Left ventricle myocardium superior (tissue), 1 donor: ENCODE measurements around the gene XRCC3. TPM values are rescaled to one million over a fixed set of nuclear protein-coding genes. Genes with fewer than 3 reads are reported as not detected.
"Not testable (repeated sequence)": the region's sequence is repeated elsewhere in the genome, so short reads cannot be mapped to it uniquely, and the experiment has no call there.

Experiments
- ATAC-seq: fragments of 200-7000 bp; cut with Tn5 transposase; one replicate; pipeline ENCODE4 v1.9.1; 2020; ENCODE audit warnings: mild to moderate bottlenecking, moderate library complexity
- DNase-seq: peaks from one replicate; pipeline ENCODE4 v3.0.0-alpha.2; 2020
- intact Hi-C: fragments of 100-400 bp; cut with micrococcal nuclease; formaldehyde crosslinking; loops from one replicate; pipeline ENCODE4 v1.11.0; 2022
- total RNA-seq: library from RNA; stranded (reverse); fragmentation: NEBNext Ultra II Directional; extraction: Animal tissue kit (Norgen Biotek cat#: 25700); gene quantifications from one replicate; pipeline ENCODE4 v1.2.1, GENCODE V29; 2021
- donor health status: DM: no; HTN: yes; CAD: no; lungs with severe emphysema.

The XRCC3 gene
- total RNA-seq, 1 donor from 2014 or later, result 2.7 TPM

DNA sequence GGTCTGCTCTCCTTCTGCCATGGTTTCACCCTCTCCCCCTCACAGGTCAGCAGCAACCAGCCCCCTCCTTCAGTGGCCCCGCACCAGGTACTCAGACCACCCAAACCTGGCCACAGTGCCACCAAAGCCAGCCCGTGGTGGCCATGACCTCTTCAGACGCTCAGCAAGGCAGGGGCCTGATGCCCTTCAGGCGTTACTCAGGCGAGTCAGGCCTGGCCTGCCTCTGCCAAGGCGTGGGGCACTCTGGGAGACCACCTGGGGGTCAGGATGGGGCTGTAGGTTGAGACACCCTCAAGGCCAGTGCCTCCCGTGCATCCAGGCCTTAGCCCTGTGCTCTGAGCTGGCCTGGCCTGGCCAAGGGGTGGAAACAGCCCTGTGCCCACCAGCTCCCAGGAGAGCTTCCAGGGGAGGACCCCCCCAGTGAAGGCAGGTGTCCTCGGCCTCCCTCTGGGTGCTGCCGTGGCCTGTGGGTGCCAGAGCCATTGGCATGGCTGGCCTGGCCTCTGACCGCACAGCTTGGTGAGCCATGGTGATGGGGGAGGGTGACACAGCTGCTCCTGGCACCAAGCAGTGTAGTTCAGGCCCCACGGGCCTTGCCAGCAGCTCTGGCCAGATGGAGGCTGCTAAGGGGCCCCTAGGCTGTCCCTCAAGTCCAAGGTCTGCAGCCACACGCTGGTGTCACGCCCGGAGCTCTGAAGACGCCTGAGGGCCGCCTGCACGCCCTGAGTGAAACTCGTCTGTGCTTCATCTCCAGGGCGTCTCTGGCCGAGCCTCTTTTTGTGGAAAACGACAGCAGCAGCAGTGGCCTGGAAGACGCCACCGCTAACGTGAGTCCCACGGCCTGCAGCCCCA is 15.1 kb downstream of the XRCC3 start:
- intact Hi-C loops, result no loop called here
- DNase-seq, result peak; percentile 68
- peak; percentile 49 for ATAC-seq

DNA sequence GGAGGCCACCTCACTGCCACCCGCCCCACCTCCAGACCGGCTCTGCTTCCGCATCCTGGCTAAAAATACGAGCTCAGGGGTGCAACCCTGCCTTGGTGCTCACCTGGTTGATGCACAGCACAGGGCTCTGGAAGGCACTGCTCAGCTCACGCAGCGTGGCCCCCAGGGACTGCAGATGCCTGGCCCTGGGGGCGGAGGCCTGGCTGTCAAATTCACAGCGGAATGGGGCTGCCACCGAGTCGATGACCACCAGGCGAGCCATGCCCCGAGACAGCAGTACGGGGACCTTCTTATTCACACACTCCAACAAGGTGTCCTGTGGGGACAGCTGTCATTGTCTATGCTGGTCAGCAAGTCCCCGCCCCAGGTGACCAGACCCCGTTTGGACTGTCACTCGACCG is 16.0 kb downstream of the XRCC3 start:
- ATAC-seq (no peak), DNase-seq (no peak)
- intact Hi-C loops, result no loop called here

DNA sequence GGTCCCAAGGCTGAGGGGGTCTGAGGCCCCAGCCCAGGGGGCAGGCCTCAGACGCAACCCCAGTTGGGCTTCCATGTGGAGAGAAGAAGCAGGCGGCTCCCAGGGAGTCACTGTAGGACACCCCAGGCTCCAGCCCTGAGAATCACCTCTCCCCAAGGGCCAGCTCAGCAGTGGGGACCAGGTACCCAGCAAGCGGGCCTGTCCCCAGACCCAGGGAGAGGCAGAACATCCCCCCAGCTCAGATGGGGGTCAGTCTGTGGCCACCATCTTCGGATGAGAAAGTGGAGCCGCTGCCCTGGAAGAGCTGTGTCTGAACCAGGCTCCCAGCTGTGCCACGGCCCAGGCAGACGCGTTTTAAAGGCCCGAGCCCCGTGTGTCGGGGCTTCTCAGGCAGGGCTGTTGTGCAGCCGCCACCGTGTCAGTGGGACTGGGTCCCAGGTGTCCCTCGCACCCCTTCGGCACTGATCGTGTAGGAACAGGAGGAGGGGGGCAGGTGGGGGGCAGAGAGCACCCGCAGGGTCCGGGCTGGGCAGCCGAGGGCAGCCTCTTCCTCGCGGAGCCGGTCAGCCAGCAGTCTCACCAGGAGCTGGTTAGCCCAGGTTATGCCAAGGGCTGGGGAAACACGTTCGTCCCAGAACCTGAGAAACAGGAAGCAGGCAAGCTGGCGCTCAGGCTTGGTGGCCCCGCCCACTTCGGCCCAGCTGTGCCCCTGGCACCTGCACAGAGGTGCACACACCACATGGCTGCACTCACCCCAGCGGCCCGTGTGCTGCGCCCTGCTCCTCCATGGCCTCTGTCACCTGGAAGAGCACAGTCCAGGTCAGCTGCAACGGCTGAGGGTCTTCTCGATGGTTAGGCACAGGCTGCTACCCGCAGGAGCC is 16.6 kb downstream of the XRCC3 start:
- no peak for ATAC-seq

DNA sequence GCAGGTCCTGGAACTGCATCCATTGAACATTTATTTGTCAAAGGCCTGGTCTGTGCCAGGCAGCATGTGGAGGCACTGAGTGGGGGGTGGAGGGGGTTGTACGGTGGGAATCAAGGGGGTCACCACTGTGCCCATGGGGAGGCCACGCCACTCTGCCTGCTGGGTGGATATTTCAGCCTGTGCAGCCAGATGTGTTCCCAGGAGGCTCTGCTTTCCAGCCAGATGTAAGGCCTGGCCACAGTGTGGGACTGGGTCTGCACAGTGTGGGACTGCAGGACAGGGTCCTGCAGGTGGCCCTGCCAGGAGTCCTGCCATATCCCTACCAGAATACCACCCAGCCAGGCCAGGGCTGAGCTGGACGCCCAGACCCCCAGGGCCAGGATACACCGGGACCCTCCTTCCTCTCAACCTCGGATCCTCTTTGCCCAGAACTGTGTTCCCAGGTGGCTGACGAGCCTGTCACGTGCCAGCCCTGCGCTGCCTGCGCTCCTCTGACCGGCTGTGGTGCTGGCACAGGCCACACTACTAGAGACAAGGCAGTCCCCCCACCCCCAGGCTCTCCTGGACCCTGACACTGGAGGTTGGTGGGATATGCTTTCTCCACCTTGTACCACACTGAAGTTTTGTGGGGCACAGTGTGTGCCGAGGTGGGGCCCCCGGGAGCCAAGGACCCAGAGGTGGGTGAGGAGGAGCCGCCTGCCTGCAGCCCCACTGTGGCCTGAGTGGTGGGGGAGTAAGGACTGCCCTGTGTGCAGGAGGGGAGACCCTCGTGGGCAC is 17.5 kb downstream of the XRCC3 start:
- DNase-seq, result no peak
- intact Hi-C loops, result no loop called here

More for the DNA sequence above, 16.6 kb downstream of the XRCC3 start:
- intact Hi-C loops, result no loop called here
- DNase-seq, result no peak

DNA sequence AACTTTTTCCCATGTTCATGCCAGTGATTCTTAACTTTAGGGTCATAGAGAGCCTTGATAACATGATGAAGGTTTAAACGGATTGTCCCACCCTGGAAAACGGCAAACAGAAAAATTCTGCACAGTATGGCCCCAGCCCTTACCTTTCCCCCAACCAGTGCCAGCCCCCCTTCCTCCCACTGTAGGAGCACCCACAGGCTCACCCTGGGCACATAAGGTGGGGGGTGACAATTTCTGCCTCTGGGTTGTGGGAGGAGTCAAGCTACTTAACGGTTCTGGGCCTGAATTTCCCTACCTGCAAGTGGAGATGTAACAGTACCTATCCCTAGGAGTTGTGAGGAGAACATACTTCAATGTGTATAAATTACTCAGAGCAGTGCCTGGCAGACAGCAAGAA is 18.0 kb downstream of the XRCC3 start:
- intact Hi-C loops, result no loop called here
- no peak for DNase-seq

More for the DNA sequence above, 17.5 kb downstream of the XRCC3 start:
- no peak for ATAC-seq

DNA sequence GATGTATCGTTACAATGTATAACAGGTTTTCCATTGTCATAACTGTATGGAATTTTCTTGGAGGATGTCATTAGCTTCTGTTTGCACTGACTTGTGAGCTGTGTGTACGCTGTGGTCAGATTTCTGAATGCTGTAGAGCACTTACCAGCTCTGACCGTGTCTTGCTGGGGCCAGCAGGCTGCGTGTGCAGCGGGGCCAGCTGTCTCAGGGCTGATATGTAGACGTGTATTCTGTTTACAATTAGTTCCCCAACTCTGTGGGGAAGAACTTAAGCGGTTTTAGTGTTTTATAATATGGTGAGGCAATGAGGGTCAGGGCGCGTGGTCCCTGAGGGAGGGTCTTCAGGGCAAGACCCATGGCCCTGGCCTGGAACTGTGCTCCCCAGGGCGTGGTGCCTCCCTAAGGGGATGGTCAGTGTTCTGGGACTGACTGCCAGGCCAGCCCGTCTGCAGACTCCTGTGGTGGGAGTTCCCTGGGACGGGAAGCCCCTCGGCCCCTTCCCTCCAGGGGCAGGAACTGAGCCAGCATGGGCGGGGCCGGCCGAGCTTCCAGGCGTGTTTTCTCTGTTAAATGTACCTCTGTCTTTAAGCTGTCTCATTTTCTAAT is 18.7 kb downstream of the XRCC3 start:
- DNase-seq (peak; percentile 80), ATAC-seq (peak; percentile 61)
- intact Hi-C loops, result no loop called here

More for the DNA sequence above, 18.0 kb downstream of the XRCC3 start:
- no peak for ATAC-seq

DNA sequence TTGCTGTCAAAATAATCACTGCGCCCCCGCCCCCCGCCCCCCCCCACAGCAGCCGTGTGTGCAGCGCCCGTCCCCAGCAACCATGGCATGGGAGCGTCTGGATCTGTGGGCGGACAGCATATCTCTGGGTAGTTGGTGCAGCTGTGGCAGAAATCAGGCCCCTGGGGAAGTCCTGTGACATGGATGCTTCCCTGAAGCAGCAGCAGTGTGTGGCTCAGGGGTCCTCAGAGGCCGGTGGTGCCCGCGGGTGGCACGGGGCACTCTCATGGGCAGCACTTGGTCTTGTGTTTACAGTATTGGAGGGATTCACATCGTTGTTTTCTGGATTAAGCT is 19.2 kb downstream of the XRCC3 start:
- DNase-seq (no peak), ATAC-seq (no peak)
- intact Hi-C loops, result no loop called here

DNA sequence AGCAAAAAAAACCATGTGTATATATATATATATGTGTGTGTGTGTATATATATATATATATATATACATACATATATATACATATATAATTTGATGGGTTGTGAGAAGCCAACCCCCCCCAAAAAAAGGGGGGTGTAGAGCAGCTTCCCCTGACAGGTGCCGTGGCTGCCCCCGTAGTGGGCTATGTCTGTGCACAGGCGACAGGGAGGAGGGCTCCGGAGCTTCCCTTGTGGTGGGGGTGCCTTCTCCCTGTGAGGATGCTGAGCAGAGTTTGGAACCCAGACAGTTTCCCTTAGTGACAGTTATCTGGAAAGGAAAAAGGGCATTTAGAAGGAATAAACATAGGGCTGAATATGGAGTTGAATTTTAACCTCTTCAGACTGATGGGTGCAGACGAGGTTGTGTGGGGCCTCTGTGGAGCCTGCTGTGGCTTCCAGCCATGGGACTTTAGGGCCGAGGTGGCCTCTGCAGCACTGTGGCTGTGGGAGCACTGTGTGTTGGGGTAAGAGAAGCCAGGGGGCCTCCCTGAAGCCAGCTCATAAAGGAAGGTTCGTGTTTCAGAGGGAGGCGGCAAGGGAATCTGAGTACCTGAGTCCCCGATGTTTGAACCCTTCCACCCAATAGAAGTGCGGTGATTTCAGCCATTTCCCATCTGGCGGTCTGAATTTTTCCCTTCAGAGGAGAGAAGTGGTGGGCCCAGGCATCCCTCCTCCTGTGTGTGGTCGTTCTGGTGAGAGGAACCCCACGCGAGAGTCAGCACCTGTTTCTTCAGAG is 19.8 kb downstream of the XRCC3 start:
- intact Hi-C loops, result no loop called here
- ATAC-seq (no peak), DNase-seq (no peak)

DNA sequence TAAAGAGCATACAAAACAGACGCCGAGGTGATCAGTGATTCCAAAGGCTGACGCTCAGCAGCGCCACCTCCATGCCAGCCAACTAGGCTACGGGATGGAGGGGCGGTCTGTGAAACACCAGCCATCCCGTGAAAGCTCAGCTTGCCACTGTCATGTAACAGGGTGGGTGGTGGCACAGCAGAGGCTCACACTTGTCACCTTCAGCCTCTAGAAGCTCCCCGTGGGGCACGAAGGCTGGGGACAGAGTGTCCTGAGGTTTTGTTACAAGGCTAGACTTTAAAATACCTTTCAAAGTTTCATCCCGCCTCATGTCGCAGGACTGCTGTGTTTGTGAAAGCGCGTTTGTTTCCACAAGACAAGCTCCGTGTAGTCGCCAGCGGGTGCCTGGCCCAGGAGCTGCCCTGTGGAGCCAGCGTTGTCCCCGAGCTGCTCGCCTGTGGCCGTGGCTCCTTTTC is 20.7 kb downstream of the XRCC3 start:
- ATAC-seq (no peak), DNase-seq (no peak)
- intact Hi-C loops, result no loop called here

DNA sequence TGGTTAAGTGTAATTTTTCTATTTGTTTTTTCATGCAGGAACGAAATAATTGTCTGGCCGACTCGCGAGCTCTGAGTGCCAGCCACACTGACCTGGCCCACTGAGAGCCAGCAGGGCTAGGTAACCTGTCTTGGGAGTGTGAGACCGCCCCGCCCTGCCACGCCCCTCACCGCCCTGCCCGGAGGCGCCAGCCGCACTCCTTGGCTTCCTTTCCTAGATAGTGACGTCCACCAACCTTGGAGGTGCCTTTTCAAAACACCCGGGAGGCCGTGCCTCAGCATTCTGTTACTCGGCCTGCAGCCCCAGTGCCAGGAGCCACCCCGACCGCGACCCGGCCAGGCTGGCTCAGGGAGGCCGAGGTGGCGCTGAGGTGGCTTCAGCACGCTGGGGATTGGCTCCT is 21.7 kb downstream of the XRCC3 start:
- ATAC-seq (no peak), DNase-seq (no peak)
- intact Hi-C loops, result no loop called here

DNA sequence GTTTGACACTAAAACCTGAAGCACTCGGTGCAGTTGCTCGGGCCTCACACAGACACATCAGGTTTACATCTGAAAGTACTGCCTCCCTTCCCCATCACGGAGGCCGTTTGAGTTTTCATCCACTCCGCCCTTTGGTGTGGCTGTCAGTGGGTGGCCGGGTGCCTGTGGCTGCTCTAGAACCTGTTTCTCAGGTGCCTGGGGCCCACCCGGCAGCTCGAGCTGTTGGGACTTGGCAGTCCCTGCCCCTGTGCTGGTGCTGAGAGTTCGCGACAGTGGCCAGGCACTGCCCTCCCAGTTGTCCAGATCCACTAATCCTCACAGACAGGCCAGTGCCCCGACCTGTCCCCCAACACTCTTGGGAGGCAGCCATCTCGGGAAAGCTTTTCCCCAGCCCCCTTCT is 22.4 kb downstream of the XRCC3 start:
- intact Hi-C loops, result no loop called here
- DNase-seq (no peak), ATAC-seq (no peak)

DNA sequence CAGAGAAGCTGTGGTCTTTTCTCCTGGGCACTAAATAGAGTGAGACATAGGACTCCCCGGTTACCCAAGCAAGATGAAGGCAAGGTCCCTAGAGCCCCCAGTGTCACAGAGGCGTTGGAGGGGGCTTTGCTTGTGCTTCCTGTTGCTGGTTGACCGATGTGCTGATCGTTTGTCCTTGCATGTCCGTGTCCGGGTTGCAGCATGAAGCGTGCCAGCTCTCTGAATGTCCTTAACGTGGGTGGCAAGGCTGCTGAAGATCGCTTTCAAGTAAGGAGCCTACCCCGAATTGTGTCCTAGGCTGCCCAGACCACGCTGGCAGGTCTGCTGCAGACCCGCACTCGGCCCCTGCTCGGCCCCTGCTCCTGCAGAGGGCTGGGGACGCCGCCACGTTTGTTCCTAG is 23.1 kb downstream of the XRCC3 start:
- intact Hi-C loops, result no loop called here

DNA sequence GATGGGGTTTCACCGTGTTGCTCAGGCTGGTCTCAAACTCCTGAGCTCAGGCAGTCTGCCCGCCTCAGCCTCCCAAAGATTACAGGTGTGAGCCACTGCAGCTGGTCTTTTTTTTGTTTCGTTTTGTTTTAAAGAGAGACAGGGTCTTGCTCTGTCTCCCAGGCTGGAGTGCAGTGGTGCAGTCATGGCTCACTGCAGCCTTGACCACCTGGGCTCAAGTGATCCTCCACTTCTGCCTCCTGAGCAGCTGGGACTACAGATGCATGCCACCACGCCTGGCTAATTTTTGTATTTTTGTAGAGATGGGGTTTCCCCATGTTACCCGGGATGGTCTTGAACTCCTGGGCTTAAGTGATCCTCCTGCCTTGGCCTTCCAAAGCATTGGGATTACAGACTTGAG is 23.6 kb downstream of the XRCC3 start:
- ATAC-seq, intact Hi-C loops, DNase-seq: not testable (repeated sequence)

More for the DNA sequence above, 23.1 kb downstream of the XRCC3 start:
- ATAC-seq (no peak), DNase-seq (no peak)

DNA sequence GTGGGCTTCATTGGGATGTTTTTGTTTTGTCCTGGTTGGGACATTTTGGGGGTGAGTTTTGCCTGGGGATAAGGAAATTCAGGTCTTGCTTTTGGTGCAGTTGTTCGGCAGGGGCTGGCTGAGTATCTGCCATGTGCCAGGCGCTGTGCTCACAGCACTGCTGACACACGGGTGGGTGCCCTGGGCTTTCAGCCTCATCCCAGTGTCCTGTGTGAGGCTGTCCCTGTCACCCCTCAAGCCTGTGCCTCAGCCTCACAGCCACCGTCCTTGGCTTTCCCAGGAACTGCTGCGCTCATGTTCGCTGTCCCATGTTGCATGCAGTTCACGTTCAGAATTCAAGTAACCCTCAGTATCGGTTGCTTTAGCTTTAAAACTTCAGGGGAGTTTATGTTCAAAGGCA is 24.9 kb downstream of the XRCC3 start:
- DNase-seq, result no peak
- intact Hi-C loops, result no loop called here
- ATAC-seq, result no peak

DNA sequence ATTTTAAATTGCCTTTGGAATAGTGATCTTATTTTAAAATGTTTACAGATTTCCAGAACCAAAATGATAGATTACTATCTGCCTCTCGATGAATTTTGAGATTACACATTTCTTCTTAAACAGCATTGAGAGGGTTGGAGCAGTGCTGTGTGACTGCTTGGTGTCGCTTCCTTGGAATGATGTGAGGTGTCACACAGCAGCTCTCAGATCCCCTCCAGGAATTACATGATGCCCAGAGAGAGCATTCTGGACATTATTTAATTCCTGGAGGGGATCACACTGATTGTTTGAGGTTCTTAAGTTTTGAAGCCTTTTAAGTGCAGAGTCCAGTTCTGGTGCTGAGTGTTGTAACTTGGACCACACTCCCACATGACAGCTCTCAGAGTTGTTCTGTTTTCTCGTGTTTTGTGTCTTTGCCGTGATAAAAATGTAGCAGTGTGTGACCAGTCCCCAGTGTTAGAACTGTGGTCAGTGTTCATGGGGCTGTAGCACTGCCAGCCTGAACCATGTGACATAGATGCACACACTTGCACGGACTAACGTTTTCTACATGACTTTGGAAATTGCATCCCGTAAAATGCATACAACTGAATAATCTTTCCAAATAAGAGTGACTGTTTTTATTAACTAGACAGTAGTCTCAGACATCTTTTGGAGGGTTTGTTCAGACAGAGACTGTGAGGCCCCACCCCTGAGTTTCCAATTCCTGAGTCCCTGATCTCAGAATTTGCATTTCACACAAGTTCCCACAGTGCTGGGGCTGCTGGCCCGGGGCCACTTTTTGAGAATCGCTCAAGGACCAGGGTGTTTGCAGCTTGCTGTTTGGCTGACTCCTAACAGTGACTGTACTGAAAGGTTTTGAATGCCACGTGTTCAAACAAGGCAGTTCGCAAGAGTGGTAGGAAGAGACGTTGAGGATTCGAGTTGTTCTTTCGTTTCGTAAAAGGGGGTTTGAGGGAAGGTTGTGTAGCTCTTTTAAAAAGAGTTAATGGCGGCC is 26.0 kb downstream of the XRCC3 start:
- peak; percentile 77 for DNase-seq

DNA sequence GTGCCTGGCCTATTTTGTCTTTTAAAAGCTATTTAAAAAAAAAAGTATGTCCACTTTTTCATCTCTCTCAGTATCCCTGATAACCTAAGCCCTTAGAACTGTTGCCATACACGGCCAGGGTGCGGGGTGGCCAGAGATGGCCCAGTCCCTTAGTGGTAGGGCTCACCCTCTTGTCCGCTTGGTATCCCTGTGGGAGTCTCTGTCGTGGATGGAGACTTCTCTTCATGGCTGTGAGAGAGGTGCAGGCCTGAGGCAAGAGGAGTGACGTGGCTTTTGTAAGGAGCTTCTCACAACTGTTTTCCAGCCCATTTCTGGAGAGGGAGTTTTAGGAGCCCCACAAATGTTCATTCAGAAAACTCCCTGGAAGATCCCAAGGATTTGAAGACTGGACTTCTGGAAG is 26.8 kb downstream of the XRCC3 start:
- no peak for DNase-seq
- ATAC-seq, result no peak
- intact Hi-C loops, result no loop called here

More for the DNA sequence above, 26.0 kb downstream of the XRCC3 start:
- intact Hi-C loops, result no loop called here
- ATAC-seq, result peak; percentile 75

DNA sequence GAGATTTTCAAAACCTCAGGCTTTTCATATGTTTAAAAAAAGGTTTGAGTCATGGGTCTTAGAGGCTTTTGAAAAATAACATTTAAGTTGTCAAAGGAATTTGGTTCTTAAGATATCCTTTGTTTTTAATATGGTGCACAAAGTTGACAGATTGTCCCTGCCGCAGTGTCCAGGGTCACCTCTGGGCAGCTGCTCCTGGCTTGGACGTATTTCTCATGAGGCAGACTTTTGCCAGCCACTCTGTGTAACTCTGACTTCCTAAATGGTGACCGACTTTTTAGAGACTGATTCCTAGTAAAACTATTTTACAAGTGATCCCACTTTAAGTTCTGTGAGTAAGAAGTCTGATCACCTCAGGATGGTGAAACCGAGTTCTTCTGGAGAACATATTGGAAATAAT is 27.5 kb downstream of the XRCC3 start:
- ATAC-seq (peak; percentile 53), DNase-seq (no peak)
- intact Hi-C loops, result no loop called here
